H9 (cell line): ENCODE results near the gene FMNL3. TPM values are rescaled to one million over a fixed set of nuclear protein-coding genes. Genes with fewer than 3 reads are reported as not detected.

Source experiments
- DNase-seq: peaks from one replicate; pipeline ENCODE4 v3.0.0-alpha.2; 2017
- H2AFZ ChIP-seq: one replicate; pipeline ENCODE4 v1.6.1; 2013; ENCODE audit warnings: mild to moderate bottlenecking, low read length, control low read depth, moderate library complexity
- H2AK5ac ChIP-seq: 2 replicates; pipeline ENCODE4 v1.6.1; 2013; ENCODE audit warnings: low read length, control low read depth, mixed read lengths; ENCODE audit not compliant: insufficient read length
- H2BK120ac ChIP-seq: one replicate; pipeline ENCODE4 v1.6.1; 2013; ENCODE audit warnings: low read depth, mild to moderate bottlenecking, low read length, control low read depth, inconsistent platforms; ENCODE audit not compliant: poor library complexity, severe bottlenecking
- H2BK12ac ChIP-seq: 2 replicates; pipeline ENCODE4 v1.6.1; 2013; ENCODE audit warnings: low read length, control low read depth, mixed read lengths, low read depth; ENCODE audit not compliant: insufficient read length
- H2BK15ac ChIP-seq: 2 replicates; pipeline ENCODE4 v1.6.1; 2013; ENCODE audit warnings: low read depth, low read length, control low read depth
- H2BK20ac ChIP-seq: one replicate; pipeline ENCODE4 v1.6.1; 2013; ENCODE audit warnings: low read depth, mild to moderate bottlenecking, low read length, control low read depth, inconsistent platforms; ENCODE audit not compliant: poor library complexity, severe bottlenecking
- H2BK5ac ChIP-seq: 2 replicates; pipeline ENCODE4 v1.6.1; 2013; ENCODE audit warnings: low read length, control low read depth, mixed read lengths; ENCODE audit not compliant: insufficient read length
- H3K14ac ChIP-seq: 2 replicates; pipeline ENCODE4 v1.6.1; 2013; ENCODE audit warnings: low read length, control low read depth; ENCODE audit not compliant: insufficient read depth
- H3K18ac ChIP-seq: 2 replicates; pipeline ENCODE4 v1.6.1; 2013; ENCODE audit warnings: low read depth, mild to moderate bottlenecking, mixed read lengths, low read length, control low read depth; ENCODE audit not compliant: insufficient read length
- H3K23ac ChIP-seq: 2 replicates; pipeline ENCODE4 v1.6.1; 2013; ENCODE audit warnings: low read length, control low read depth, mixed read lengths, low read depth; ENCODE audit not compliant: insufficient read length
- H3K23me2 ChIP-seq: 2 replicates; pipeline ENCODE4 v1.6.1; 2013; ENCODE audit warnings: low read depth, mild to moderate bottlenecking, mixed read lengths, low read length, control low read depth; ENCODE audit not compliant: insufficient read length, poor library complexity, severe bottlenecking
- H3K27ac ChIP-seq: 2 replicates; pipeline ENCODE4 v1.5.1; 2013; ENCODE audit warnings: low read length, control low read depth, mixed read lengths, low read depth; ENCODE audit not compliant: insufficient read length
- H3K27me3 ChIP-seq: 2 replicates; pipeline ENCODE4 v1.6.1; 2013; ENCODE audit warnings: low read length, control low read depth, inconsistent platforms; ENCODE audit not compliant: insufficient read depth
- H3K4ac ChIP-seq: 2 replicates; pipeline ENCODE4 v1.6.1; 2013; ENCODE audit warnings: low read depth, mild to moderate bottlenecking, control low read depth, inconsistent platforms, low read length, moderate library complexity
- H3K4me1 ChIP-seq: 2 replicates; pipeline ENCODE4 v1.6.1; 2013; ENCODE audit warnings: low read length, control low read depth, inconsistent platforms; ENCODE audit not compliant: insufficient read depth
- H3K4me2 ChIP-seq: 2 replicates; pipeline ENCODE4 v1.6.1; 2013; ENCODE audit warnings: low read length, control low read depth, mixed read lengths; ENCODE audit not compliant: insufficient read length, insufficient read depth
- H3K56ac ChIP-seq: 2 replicates; pipeline ENCODE4 v1.6.1; 2013; ENCODE audit warnings: low read depth, mild to moderate bottlenecking, mixed read lengths, low read length, control low read depth; ENCODE audit not compliant: insufficient read length
- H3K79me1 ChIP-seq: 2 replicates; pipeline ENCODE4 v1.6.1; 2013; ENCODE audit warnings: low read depth, mild to moderate bottlenecking, moderate library complexity, low read length, control low read depth, inconsistent platforms; ENCODE audit not compliant: insufficient read depth, poor library complexity, severe bottlenecking
- H3K79me2 ChIP-seq: 2 replicates; pipeline ENCODE4 v1.6.1; 2013; ENCODE audit warnings: low read length, control low read depth, inconsistent platforms; ENCODE audit not compliant: insufficient read depth
- H3K9ac ChIP-seq: 2 replicates; pipeline ENCODE4 v1.6.1; 2013; ENCODE audit warnings: low read length, control low read depth, mixed read lengths; ENCODE audit not compliant: insufficient read length; ENCODE audit errors: extremely low read depth
- H3K9me3 ChIP-seq: one replicate; pipeline ENCODE4 v1.6.1; 2013; ENCODE audit warnings: low read depth, low read length, inconsistent platforms; ENCODE audit not compliant: control insufficient read depth
- H3T11ph ChIP-seq: one replicate; pipeline ENCODE4 v1.6.1; 2013; ENCODE audit warnings: mild to moderate bottlenecking, low read length, control low read depth, inconsistent platforms
- H4K20me1 ChIP-seq: one replicate; pipeline ENCODE4 v1.6.1; 2013; ENCODE audit not compliant: control insufficient read depth, insufficient read length, insufficient read depth
- H4K5ac ChIP-seq: 2 replicates; pipeline ENCODE4 v1.6.1; 2013; ENCODE audit warnings: low read depth, mild to moderate bottlenecking, mixed read lengths, low read length, control low read depth; ENCODE audit not compliant: insufficient read length
- H4K8ac ChIP-seq: replicated peaks from 2 replicates; pipeline ENCODE4 v1.6.1; 2013; ENCODE audit warnings: low read length, control low read depth, mixed read lengths, low read depth; ENCODE audit not compliant: insufficient read length
- H4K91ac ChIP-seq: 2 replicates; pipeline ENCODE4 v1.6.1; 2013; ENCODE audit warnings: low read depth, mild to moderate bottlenecking, moderate library complexity, mixed read lengths, low read length, control low read depth; ENCODE audit not compliant: insufficient read length
- H3K27ac Mint-ChIP-seq, 3 experiments: 2 replicates in 2 of 3; 3 replicates in 1 of 3; pipeline ENCODE4 v1.8.0; 2020 to 2021; ENCODE audit warnings: mixed read lengths in 3 of 3, mild to moderate bottlenecking in 1 of 3, moderate library complexity in 1 of 3
- H3K27me3 Mint-ChIP-seq: 2 replicates; pipeline ENCODE4 v1.8.0; 2021; ENCODE audit warnings: low read depth, mild to moderate bottlenecking, moderate library complexity, mixed read lengths
- H3K36me3 Mint-ChIP-seq, 3 experiments: 2 replicates in 2 of 3; 3 replicates in 1 of 3; pipeline ENCODE4 v1.8.0; 2020 to 2021; ENCODE audit warnings: low read depth in 3 of 3, mixed read lengths in 3 of 3; ENCODE audit not compliant: insufficient read depth in 1 of 3
- H3K4me1 Mint-ChIP-seq, 2 experiments: 2 replicates each; pipeline ENCODE4 v1.8.0; 2020; ENCODE audit warnings: mixed read lengths in 2 of 2
- H3K4me3 Mint-ChIP-seq, 2 experiments: 2 replicates in 1 of 2; 3 replicates in 1 of 2; pipeline ENCODE4 v1.8.0; 2020 to 2021; ENCODE audit warnings: mild to moderate bottlenecking in 2 of 2, mixed read lengths in 2 of 2, moderate library complexity in 1 of 2
- H3K9me3 Mint-ChIP-seq, 2 experiments: 2 replicates in 1 of 2; 3 replicates in 1 of 2; pipeline ENCODE4 v1.8.0; 2020; ENCODE audit warnings: mild to moderate bottlenecking in 2 of 2, mixed read lengths in 2 of 2, moderate library complexity in 1 of 2
- CTCF ChIP-seq: fragments of 200-600 bp; sonication (generic); conservative IDR thresholded peaks from 3 replicates; pipeline ENCODE4 v1.8.0; 2021; ENCODE audit warnings: antibody characterized with exemption, mild to moderate bottlenecking
- WGBS: extraction: QIAGEN DNeasy Blood & Tissue Kit; methylation state at CpG from one replicate; pipeline ENCODE4 v1.1.7; 2013; ENCODE audit warnings: missing lambda C conversion rate, low lambda C conversion rate, mixed read lengths; ENCODE audit not compliant: insufficient read length; ENCODE audit errors: extremely low coverage; 5-methylcytosine and 5-hydroxymethylcytosine counted together
- total RNA-seq: library from RNA; stranded (reverse); gene quantifications from 2 replicates; pipeline ENCODE4 v1.2.1, GENCODE V29; 2021

The FMNL3 gene
- total RNA-seq, 1 experiment from 2014 or later: 22.8 TPM

GRCh38 chr12:49631336-49631907 is 75.8 kb downstream of the FMNL3 start:
- Histone ChIP-seq H2BK20ac (no peak overlapping the region), H3K79me1 (no peaks in the 10 kb centered on the region), H3K23ac (no peak overlapping the region), H3K14ac (no peak overlapping the region), H3K56ac (no peak overlapping the region), H4K91ac (no peak overlapping the region), H3K79me2 (no peaks in the 10 kb centered on the region), H3K18ac (no peak overlapping the region), H2BK5ac (no peak overlapping the region), H2BK120ac (no peak overlapping the region), H2BK12ac (no peak overlapping the region), H3K9ac (no peak overlapping the region), H3K4me1 (no peaks in the 10 kb centered on the region), H3K27ac (no peak overlapping the region), H3T11ph (no peak overlapping the region), H3K27me3 (no peaks in the 10 kb centered on the region), H2AFZ (no peak overlapping the region), H3K9me3 (no peaks in the 10 kb centered on the region), H4K5ac (no peak overlapping the region), H4K8ac (no peak overlapping the region), H3K23me2 (no peaks in the 10 kb centered on the region), H4K20me1 (no peaks in the 10 kb centered on the region), H3K4ac (no peak overlapping the region), H2AK5ac (no peak overlapping the region), H3K4me2 (no peak overlapping the region), H2BK15ac (no peak overlapping the region)
- Mint-ChIP-seq H3K27me3 (no peaks in the 10 kb centered on the region; the same call in none of the 2 replicates), H3K9me3 (no peaks in the 10 kb centered on the region), H3K4me1 (peaks cover 0 to 6% of the 10 kb centered on the region in 2 experiments; a peak in 2 of 4 replicates), H3K27ac (no peak overlapping the region; a peak in 2 of 7 replicates), H3K4me3 (no peak overlapping the region), H3K36me3 (peaks cover 3 to 24% (median 12%) of the 10 kb centered on the region in 3 experiments; a peak in 6 of 7 replicates)
- no peak for DNase-seq
- WGBS: no CpG with 5 or more reads among the region's 6 CpGs
- TF ChIP-seq CTCF: peak; percentile 35; the same call in 2 of the 3 replicates
